NCI-H2029 treated with DMSO at 0.1 percent for 48 hours (cell line): ENCODE data around the gene ARL2.
A peak's percentile ranks its signal among the peaks of the same experiment; 100 is the strongest.
"Not testable (repeated sequence)": the region's sequence is repeated elsewhere in the genome, so short reads cannot be mapped to it uniquely, and the experiment has no call there.

ENCODE experiments used
- DNase-seq: peaks from one replicate; lab custom pipeline; 2025; lab: John Stamatoyannopoulos, UW

ARL2 gene

DNA sequence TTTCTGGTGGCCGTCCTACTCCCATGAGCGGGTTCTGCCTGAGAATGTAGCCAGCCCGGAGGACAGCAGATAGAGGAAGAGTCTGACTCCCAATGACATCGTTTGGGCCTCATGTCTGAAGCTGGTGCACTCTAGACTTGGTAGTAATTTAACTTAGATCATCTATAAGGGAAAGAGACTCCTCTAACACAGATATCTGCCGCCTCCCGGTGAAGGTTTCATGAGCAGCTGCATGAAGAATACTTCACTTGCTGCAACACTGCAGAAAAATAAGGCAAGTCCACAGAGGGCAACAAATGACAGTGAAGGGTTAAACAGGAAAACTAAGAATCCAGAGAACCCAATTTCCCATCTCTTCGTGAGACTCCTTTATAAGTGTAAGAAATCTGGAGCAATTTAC lies 5.9 kb upstream of the ARL2 start:
- DNase-seq: no peak

GRCh38 chr11:65008873-65009272 lies 5.1 kb upstream of the ARL2 start:
- DNase-seq: no peak

- DNase-seq: peak; percentile 71
Measured at GRCh38 chr11:65013130-65013887, 651 bp upstream of the ARL2 start.

- no peak for DNase-seq
Measured at GRCh38 chr11:65014726-65015227, 817 bp downstream of the ARL2 start.

GRCh38 chr11:65016705-65017104 lies 2.7 kb downstream of the ARL2 start:
- no peak for DNase-seq

DNA sequence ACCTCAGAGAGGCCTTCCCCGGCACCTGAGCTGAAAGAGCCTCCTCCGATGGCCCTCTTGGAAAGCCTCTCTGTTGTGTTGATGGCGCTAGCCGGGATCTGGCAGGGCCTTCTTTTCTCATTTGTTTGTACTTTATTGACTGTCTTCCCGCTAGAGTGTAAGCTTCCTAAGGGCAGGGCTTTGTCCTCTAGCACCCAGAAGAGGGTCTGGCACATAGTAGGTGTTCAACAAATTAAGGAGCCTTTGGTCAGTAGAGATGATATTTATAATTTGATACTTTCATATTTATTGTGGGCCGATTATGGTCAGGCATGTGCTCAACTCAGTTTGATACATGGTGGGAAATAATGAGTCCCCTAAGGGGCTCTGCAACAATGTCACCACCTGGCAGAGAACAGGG lies 4.0 kb downstream of the ARL2 start:
- no peak for DNase-seq

DNA sequence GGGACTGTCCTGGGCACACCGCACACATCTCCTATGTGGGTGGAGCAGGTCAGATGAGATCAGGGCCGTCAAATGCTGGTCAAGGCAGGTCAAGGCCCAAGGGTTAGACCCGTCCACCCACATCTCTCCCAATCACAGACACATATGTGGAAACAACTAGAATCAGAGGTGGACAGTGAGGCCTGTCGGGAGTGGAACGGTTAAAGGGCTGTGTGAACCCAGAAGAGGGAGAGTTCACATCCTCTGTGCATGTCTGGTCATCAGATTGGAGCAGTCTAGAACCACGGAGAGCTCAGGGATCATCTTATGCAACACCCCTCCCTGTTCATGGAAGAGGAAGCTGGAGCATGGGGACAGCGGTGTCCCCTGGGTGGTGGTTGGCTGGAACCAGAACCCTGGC lies 5.9 kb downstream of the ARL2 start:
- DNase-seq: no peak

GRCh38 chr11:65021003-65021402 lies 7.0 kb downstream of the ARL2 start:
- DNase-seq: no peak

DNA sequence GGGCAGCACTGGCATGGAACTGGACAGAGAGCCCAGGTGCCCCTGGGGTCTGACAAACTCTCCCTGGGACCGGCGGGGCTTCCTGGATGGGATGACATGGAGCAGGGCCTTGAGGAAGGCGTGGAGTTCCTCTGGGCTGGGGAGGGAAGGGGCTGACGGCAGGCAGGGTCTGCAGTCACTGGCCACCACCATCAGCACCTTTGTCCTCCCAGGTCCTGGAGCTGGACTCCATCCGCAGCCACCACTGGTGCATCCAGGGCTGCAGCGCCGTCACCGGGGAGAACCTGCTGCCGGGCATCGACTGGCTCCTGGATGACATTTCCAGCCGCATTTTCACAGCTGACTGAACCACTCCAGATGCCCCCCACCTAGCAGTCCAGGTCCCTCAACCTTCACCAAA lies 7.5 kb downstream of the ARL2 start:
- no peak for DNase-seq

- DNase-seq: not testable (repeated sequence)
Measured at GRCh38 chr11:65023502-65023901, 9.5 kb downstream of the ARL2 start.

- no peak for DNase-seq
Measured at GRCh38 chr11:65026810-65027209, 12.8 kb downstream of the ARL2 start.

DNA sequence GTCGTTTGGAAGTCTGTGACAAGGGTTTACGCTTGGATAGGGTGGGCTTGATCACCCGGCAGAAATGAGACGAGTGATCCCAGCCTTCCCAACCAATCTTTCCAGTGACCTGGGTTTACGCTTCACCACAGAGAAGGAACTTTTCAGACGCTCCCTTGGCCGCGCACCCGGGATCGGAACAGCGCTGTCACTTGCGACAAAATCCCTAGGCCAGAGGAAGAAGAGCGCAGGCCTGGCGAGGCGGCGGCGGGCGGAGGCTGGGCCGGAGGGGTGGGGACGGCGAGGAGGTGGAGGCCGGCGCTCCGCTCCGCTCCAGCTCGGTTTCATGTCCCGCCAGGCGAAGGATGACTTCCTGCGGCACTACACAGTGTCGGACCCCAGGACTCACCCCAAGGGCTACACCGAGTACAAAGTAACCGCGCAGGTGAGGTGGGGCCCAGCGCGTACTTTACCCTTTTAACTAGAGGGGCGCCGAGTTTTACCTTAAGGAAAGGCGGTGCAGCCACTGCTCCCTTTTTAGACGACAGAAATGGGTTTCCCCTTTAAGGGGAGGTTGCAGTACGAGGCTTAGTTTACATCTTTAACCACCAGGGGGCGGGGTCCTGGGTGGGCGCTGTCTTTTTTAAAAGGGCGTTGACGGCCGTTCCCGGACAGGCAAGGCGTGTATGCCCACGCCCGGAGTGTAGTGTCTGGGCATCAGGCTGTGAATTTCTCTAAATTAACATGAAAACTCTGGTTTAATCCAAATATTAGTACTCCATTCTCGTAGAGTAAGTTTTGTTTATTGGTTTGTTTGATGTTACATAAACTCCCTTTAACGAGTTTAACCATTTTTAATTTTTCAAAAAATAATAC lies 13.5 kb downstream of the ARL2 start, which contains the start of gene SNX15:
Gene SNX15, plus strand, starts transcription at position 227 of the 855 bp plus-strand sequence. Its CDS starts 99 bp downstream, at position 326.
- DNase-seq: peak; percentile 97

GRCh38 chr11:65032216-65032615 lies 18.3 kb downstream of the ARL2 start:
- no peak for DNase-seq

DNA sequence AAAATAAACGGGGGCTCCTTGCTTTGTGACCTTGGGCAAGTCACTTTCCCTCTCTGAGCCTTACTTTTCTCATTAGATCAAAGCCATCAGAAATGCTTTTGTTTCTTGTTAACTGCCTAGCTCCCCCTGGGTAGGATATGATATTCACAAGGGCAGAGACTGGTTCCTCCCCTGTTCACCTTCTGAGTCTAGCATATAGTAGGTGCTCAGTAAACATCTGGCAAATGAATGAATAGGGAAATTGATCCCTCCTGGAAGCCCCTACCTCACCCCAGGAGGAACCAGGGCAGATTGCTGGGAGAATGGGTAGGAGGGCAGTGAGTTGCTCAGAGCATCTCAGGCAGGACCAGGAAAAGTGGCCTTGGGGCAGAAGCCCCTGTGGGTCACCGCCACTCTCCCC lies 20.5 kb downstream of the ARL2 start:
- no peak for DNase-seq

- no peak for DNase-seq
Measured at GRCh38 chr11:65035579-65035978, 21.6 kb downstream of the ARL2 start.

DNA sequence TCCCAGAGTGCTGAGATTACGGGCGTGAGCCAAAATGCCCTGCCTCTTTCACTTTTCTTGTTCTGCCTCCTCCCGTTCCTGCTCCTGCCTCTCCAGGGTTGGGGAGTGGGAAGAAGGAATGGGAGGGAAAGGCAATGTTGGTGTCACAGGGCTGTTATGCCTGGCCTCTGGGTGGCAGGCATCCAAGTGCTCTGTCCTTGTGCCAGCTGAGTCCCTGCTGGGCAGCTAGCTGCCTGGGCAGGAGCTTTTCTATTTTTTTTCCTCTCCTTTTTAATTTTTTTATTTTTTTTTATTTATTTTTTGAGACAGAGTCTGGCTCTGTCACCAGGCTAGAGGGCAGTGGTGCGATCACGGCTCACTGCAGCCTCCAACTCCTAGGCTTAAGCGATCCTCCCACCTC lies 23.0 kb downstream of the ARL2 start:
- no peak for DNase-seq

- DNase-seq: no peak
Measured at GRCh38 chr11:65040520-65040846, 26.5 kb downstream of the ARL2 start.

- DNase-seq: peak; percentile 75
Measured at GRCh38 chr11:65040847-65041622, 27.1 kb downstream of the ARL2 start, which contains the start of gene SAC3D1. SAC3D1 (plus strand) TSS chr11:65041210; CDS start chr11:65041293, 83 bp downstream.

GRCh38 chr11:65042891-65043290 lies 28.9 kb downstream of the ARL2 start:
- DNase-seq: no peak

GRCh38 chr11:65043881-65044501 lies 30.0 kb downstream of the ARL2 start:
- no peak for DNase-seq

GRCh38 chr11:65045061-65045460 lies 31.1 kb downstream of the ARL2 start:
- no peak for DNase-seq

GRCh38 chr11:65045728-65046127 lies 31.8 kb downstream of the ARL2 start:
- no peak for DNase-seq
